GM21529 (cell line): ENCODE results near the gene KCNG4.

Experiments used
- ATAC-seq: cut with Tn5 transposase; IDR thresholded peaks from one replicate; pipeline ENCODE4 v1.9.1; 2021; ENCODE audit not compliant: unreplicated experiment

The KCNG4 gene, protein sequence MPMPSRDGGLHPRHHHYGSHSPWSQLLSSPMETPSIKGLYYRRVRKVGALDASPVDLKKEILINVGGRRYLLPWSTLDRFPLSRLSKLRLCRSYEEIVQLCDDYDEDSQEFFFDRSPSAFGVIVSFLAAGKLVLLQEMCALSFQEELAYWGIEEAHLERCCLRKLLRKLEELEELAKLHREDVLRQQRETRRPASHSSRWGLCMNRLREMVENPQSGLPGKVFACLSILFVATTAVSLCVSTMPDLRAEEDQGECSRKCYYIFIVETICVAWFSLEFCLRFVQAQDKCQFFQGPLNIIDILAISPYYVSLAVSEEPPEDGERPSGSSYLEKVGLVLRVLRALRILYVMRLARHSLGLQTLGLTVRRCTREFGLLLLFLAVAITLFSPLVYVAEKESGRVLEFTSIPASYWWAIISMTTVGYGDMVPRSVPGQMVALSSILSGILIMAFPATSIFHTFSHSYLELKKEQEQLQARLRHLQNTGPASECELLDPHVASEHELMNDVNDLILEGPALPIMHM

DNA sequence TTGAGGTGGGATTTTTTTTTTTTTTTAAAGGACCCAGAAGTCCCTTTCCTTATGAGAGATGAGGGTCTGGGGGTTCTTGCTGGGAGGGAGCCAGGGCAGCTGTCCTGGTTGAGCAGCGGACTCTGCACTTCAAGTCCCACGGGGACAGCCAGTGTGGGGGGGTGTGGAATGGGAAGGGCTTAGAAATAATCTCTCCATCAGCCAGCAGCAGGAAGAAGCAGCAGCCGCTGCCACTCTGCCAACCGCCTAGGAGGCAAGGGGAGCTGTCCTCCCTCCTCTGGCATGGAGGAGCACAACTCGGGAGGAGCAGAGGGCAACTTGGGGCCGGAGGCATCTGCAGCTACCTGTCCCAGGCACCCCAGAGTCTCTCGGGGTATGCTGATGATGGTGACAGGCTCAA lies at the start of gene KCNG4:
Gene KCNG4, minus strand, starts transcription at position 104 of the 400 bp plus-strand sequence. CDS start 2,527 bp downstream, outside the sequence.
- ATAC-seq: no peak

DNA sequence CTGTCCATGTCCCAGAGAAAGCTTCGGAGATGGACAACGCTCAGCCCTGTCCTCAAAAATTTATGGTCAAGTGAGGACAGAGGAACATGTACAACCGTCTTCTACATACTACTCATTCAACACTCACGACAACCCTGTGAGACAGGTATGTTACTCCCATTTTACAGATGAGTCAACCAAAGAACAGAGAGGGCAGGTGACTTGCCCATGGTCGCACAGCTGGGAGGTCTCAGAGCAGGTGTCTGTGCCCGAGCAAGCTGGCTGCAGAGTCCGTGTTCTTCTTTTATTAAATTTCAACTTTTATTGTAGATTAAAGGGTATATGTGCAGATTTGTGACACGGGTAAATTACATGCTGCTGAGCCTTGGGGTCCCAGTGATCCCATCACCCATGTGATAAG lies 49.1 kb upstream of the KCNG4 start:
- no peak for ATAC-seq

DNA sequence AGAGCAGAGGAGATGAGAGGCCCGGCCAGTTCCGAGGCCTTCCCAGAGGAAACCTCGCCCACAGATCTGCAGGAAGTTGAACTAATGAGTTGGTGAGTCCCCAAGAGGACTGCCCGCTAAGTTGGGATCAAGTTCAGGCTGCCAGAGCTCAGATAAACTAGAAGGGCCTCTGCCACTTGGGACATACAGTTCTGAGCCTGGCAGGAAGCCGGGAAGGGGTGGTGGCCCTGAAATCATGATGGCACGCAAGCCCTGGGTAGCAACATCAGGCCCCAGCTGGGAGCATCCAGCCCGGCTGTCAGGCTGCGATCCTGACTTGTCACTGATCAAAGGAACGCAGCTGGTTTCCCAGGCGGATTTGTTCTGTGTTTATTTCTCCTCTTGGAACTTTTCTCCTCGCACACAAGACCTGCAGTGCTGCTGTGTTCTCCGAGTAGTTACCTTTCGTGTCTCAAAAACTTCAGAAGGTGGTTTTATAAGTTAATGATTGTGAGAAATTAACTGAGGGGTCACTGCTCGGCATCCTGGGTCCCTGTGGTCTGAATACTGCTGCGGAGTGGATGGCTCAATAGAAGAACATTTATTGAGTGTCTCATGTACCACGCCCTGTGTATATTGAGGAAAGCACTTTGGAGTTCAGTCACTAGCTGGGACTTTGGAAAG lies 46.9 kb upstream of the KCNG4 start:
- ATAC-seq: no peak

DNA sequence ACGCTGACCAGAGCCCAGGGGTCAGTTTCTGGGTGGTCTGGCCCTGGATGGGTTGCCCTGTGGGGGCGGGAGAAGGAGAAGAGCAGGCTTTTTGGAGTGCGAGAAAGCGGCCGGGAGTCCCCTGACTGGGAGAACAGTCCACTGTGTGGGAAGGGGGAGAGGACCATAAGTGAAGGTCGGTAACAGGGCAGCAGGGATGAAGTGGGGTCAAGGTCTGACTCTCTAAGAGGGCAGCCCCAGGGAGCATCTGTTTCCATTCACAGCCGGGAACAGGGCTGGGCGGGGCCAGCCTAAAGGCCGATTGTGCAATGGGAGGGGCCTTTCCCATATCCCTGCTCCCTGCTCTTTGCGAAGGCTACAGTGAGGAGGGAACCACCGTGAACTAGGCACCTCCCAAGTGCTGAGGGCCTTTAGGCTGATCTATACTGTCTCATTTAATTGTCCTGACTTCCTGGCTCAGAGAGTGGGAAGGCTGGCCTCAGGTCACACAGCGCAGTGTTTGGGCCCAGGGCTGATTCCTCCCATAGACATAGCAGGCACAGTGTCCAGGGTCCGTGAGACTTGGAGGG lies 44.4 kb upstream of the KCNG4 start:
- no peak for ATAC-seq

DNA sequence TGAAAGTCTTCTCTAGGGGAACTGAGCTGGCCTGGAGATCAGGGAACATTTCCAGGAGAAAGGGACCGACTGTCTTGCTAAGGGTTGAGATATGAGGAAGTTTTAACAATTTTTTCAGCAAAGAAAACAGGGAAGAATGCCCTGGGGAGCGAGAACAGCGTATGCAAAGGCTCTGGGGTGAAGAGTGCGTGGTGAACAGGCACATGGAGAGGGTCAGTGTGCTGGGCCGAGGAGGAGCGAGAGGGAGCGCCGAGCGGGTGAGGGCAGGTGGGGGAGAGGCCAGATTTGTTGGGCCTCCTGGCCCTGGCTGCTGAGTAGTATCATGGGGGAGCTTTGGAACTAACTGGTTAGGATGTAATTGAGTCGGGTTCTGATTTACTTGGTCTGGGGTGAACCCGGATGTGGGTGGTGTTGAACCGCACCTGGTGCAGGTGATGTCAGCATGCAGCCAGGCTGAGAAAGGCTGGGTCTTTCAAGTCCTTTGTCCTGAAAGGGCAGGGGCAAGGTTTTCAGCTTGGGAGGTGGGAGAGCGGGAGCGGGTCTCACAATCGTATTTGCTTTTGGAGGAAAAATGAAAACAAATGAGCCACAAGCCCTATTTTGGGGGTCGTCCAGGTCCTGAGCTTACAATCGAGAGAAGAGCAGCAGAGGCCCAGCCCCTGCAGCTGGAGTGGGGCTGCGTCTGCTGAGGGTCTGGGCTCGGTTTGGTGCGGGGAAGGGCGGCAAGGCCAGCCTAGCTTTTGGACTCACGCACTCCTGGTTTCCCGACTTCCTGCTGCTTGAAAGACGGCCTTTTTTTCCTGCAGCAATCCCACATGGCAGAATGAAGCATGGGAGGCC lies 43.7 kb upstream of the KCNG4 start:
- no peak for ATAC-seq

DNA sequence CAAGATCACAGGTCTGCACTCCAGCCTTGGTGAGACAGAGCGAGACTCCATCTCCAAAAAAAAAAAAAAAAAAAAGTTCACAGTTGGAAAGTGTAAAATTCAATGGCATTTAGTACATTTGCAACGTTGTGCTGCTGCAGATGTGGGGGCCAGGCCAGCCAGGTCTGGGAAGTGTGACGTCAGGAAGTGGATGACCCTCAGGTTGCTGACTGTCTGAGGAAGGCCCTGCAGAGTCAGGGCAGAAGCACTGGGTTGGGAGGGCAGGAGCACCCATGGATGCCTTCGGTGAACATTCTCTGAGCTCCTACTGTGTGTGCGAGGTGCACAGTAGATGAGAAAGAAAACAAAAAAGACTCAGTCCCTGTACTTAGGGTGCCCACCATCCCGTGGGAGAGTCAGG lies 42.7 kb upstream of the KCNG4 start:
- no peak for ATAC-seq

DNA sequence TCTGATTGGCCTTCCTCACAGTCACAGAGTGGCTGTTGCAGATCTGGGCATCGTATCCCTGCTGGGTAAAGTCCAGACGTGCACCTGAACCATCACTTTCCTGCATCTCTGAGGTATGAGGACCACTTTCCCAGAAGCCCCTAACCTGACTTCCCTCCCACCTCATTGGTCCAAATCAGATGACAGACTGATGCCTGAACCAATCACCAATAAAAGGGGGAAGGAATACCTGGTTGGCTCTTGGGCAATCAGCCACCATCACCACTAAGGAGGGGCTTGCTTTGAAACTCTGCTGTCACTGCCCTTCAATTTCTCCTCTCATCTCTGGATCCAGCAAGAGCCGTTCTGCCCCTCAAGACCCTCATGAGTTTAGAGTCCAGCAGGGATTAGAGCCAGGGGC lies 41.3 kb upstream of the KCNG4 start:
- ATAC-seq: no peak

DNA sequence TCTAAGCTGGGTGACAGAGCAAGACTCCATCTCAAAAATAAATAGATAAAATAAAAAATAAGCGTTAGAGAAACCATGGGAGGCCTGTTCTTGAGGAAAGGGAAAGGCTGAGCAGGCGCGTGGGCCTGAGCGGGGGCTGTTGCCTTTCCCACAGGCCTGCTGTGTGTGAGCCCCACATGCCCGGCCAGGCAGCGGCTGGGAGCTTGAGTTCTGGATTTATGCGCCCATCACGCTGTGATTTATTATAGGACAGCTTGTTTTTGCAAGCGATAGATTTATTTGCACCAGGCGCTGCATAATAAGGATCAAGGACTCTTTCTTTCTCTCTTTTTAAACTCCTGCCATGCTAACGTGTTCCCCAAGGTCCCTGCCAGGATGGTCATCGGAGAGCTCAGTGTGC lies 40.1 kb upstream of the KCNG4 start:
- ATAC-seq: no peak

DNA sequence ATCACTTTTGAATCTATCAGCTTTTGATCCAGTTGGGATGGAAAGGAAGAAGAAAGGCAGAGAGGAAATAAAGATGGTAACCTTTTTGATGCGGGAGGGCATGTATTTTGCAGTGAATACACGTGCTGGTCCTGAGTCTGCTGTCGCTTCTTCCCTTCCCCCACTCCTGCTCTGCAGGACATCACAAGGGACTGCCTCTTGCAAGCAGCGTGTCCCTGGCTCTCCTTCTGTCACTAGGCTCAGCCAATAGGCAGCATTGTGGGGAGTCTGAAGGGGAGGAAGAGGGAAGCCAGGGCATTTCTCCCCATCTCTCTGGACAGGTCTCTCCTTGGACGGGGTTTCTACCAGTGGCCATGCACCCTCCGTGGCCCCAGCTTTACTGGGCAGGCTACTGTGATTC lies 39.2 kb upstream of the KCNG4 start:
- no peak for ATAC-seq

DNA sequence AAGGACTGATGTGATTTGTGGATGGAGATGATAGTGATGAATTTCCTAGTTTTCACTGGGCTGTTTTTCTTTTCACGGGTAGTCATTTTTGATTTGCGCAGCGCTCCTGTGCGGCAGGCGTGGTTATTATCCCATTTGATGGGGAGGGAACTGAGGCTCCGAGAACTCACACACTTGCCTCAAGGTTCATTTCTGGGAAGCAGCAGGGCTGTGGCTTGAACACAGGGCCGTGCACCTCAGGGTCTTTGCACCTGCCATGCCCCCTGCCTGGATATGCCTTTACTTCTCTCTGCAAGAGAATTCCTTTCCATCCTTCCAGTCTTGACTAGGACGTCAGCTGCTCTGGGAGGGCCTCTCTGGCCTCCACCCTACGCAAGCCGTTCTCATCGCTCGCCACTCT lies 38.5 kb upstream of the KCNG4 start:
- no peak for ATAC-seq

DNA sequence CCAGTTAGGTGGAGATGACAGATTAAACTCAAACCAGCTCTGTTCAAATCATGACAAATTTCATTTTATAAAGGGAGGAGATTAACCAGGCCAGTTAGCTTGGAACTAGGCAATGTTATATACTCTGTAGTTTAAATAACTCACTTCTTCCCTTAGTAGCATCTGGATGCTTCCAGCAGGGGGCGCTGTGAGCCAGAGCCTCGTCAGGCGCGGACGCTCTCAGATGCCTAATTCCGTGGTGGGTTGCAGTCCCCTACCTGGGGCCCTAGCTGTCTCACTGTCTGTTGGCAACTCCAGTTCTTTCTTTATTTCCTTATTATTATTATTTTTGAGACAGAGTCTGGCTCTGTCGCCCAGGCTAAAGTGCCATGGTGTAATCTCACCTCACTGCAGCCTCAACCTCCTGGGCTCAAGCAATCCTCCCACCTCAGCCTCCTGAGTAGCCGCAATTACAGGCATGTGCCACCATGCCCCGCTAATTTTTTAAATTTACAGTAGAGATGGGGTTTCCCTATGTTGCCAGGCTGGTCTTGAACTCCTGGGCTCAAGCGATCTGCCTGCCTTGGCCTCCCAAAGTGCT lies 37.5 kb upstream of the KCNG4 start:
- no peak for ATAC-seq

DNA sequence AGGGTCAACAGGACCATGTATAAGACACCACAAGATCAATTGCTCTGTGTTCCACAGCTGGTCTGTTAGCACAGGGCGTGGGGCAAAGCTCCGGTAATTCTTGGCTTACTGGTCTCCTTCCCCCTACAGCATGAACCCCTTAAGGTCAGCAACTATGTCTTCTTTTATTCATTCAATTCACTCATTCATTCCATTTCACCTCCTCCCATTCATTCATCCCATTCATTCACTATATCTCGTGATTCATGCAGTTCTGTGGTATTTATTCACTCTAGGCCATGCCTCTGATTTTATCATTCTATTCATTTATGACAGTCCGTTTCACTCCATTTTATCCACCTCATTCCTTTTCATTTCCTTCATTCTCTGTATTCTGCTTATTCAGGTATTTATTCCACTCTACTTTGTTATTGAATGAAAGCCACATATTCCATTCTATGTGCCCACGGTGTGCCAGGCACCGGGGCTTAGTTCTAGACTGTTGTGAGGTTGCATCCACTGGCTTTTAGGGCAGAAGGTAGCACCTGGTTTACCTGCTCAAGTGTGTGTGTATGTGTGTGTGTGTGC lies 35.9 kb upstream of the KCNG4 start:
- ATAC-seq: no peak

DNA sequence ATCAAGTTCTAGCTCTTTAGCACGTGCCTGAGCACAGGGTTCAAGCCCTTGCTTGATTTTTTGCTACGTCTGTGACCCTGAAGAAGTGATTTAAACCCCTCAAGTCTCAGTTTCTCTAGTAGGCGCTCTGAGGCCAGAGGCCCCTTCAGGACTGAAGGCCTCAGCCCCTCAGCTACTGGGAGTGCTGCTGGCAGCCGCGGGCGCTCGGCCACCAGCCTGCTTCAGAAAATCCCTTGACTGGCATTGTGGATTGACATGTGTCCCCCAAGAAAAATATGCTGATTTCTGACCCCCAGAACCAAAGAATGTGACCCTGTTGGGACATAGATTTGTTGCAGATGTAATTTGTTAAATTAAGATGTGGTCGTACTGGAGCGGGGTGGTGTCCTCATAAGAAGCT lies 34.7 kb upstream of the KCNG4 start:
- no peak for ATAC-seq

DNA sequence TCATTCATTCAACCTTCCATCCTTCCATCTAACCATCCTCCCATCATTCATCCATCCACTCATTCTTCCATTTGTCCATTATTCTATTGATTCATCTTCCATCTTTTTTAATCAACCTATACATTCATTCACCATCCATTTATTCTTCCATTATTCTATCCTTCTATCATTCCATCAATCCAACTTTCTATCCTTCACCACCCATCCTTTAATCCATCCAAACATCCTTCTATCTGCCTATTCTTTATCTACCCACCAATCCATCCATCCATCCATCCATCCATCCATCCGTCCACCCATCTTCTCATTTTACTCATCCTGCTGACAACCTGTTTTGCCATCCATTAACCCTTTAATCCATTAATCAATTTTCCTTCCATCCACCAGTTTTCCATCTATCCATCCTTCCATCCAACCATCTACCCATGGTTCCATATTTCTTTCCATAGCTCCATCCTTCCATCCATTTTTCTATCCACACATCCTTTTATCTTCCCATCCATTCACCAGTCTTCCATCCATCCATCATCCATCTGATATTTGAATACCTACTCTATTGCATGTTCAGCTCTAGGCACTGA lies 33.0 kb upstream of the KCNG4 start:
- no peak for ATAC-seq

DNA sequence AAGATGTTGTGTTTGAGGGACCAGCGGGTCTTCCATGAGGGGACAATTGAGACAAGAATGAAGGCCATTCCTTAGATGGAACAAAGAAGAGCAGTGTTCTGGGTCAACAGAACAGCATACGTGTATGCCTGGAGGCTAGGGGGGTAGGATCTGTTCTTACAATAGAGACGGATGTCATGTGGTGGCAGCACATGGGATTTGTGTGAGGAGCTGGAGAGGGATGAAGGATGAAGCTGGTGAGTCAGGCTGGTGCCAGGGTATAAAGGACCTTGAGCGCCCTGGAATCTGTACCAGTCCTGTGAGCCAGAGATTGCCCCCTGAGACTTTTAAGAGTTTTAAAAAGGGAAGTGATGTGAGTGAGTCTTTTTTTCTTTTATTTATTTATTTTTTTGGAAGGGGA lies 32.1 kb upstream of the KCNG4 start:
- ATAC-seq: no peak

DNA sequence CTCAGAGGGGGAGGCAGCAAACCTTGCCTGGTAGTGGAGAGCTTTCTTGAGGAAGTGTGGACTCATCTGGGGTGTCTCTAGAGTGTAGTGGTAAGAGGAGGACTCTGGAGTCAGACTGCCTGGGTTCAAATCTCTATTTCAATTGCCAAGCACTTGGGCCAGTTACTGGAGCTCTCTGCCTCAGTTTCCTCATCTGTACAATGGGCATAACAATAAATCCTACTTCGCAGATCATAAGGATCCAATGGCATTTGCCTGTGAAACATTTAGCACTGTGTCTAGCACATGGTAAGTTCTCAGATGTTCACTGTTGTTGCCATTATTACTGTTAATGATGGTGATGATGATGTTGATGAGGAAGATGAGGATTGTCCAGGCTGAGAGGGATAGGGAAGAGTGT lies 31.2 kb upstream of the KCNG4 start:
- no peak for ATAC-seq

DNA sequence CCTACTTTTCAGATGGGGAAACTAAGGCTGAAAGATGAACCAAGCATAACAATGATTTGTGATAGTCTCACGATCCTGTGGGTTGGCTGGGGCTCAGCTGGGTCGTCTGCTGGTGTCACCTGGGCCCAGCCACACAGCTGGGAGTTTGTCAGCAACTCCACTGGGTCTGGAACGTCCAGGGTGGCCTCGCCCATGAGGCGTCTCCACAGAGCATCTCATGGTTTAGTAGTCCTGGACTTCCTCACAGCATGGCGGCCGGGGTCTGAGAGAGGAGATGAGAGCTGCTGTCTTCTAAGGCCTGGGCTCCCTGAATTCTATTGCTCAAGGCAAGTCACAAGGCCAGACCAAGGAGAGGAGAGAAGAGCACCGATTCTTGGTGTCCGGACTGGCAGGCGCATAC lies 30.7 kb upstream of the KCNG4 start:
- no peak for ATAC-seq

DNA sequence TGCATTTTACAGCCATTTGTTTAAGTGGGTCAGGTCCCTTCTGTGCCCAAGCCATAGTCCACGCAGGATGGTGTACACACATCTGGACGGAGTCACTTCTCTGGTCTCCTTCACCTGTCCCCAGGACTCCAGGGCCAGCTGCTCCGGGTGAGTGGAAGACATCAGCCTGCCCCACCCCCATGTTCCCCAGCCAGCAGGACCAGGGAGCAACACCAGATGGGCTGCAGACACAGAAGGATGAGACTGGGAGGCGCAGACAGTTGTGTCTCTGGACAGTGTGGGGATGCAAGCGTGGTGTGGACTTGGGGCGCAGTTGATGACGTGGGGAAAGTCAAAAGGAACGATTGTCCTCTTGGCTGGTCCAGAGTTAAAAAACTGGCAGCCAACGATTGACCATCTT lies 30.3 kb upstream of the KCNG4 start:
- ATAC-seq: no peak

DNA sequence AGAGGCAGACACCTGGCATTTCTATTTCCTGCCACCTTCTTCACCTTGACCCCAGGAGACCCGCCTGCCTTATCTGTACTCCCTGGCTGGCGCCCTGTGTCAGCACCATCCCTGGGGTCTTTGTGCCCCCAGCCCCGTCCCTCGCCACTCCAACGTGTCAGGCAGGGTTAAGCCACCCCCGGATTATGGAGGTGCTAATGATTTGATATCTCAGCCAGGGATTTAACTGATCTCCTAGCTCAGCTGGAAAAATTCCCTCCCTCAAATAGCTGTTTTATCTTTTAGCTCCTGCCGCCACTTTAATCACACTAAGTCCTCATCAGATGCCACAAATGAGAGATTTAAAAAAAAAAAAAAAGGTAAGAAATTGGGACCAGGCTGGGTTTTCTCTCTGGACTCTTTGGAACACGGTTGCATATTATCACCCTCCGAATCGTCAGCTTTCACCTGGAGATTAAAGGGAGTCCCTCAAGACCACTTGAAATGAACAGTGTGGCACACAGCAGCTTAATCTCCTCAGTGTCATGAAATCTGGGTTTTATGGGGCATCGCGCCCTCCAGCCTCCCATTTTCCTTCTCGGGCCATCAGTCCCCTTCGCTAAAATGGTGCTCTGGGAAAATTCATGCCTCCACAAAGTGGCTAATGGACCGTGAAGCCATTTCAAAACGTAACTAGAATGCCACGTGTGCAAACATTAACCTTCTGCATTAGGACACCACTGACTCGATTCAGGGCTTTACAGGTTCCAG lies 28.7 kb upstream of the KCNG4 start:
- ATAC-seq: no peak
